ENCODE measurements around the gene LRRC57.
A peak's percentile ranks its signal among the peaks of the same experiment; 100 is the strongest.

LRRC57 gene

GRCh38 chr15:42549741-42550392 lies 1.3 kb upstream of the LRRC57 start:
- DNase-seq, result peak; percentile 69 to 81

- DNase-seq, result peak; percentile 51 to 54
Measured at GRCh38 chr15:42549032-42549491, 469 bp upstream of the LRRC57 start.

GRCh38 chr15:42547918-42548248 lies 710 bp downstream of the LRRC57 start:
- DNase-seq, result no peak

GRCh38 chr15:42544853-42545629 lies 3.6 kb downstream of the LRRC57 start:
- peak; percentile 65 to 71 for DNase-seq

GRCh38 chr15:42533246-42533645 lies 15.3 kb downstream of the LRRC57 start:
- DNase-seq, result no peak

- DNase-seq, result no peak
Measured at GRCh38 chr15:42528970-42529369, 19.6 kb downstream of the LRRC57 start.

- no peak for DNase-seq
Measured at GRCh38 chr15:42523331-42523730, 25.3 kb downstream of the LRRC57 start.

- DNase-seq, result peak; percentile 64 to 70
Measured at GRCh38 chr15:42511007-42511391, 37.6 kb downstream of the LRRC57 start.

- DNase-seq, result no peak
Measured at GRCh38 chr15:42510258-42511006, 38.2 kb downstream of the LRRC57 start.

- no peak for DNase-seq
Measured at GRCh38 chr15:42508263-42508690, 40.3 kb downstream of the LRRC57 start.

- no peak for DNase-seq
Measured at GRCh38 chr15:42507514-42507913, 41.1 kb downstream of the LRRC57 start.

GRCh38 chr15:42504631-42505030 lies 44.0 kb downstream of the LRRC57 start:
- no peak for DNase-seq

- peak; percentile 42 to 48 for DNase-seq
Measured at GRCh38 chr15:42503825-42504224, 44.8 kb downstream of the LRRC57 start.

GRCh38 chr15:42502477-42502876 lies 46.1 kb downstream of the LRRC57 start:
- no peak for DNase-seq

- peak; percentile 53 to 75 for DNase-seq
Measured at GRCh38 chr15:42499858-42500609, 48.6 kb downstream of the LRRC57 start.

- DNase-seq, result no peak
Measured at GRCh38 chr15:42498212-42499068, 50.2 kb downstream of the LRRC57 start.

- peak; percentile 89 to 91 for DNase-seq
Measured at GRCh38 chr15:42495361-42496212, 53.0 kb downstream of the LRRC57 start, which contains the start of gene SNAP23. SNAP23 (plus strand) TSS chr15:42495634; CDS start chr15:42511847, 16,213 bp downstream.

GRCh38 chr15:42494998-42495360 lies 53.6 kb downstream of the LRRC57 start:
- DNase-seq, result peak; percentile 65 to 69

- DNase-seq, result peak; percentile 47 to 51
Measured at GRCh38 chr15:42493679-42494078, 54.9 kb downstream of the LRRC57 start.

GRCh38 chr15:42491539-42492225 lies 56.9 kb downstream of the LRRC57 start:
- DNase-seq, result no peak

Measured in inflammatory macrophage treated with lipopolysaccharide for 1 hour (primary cell).